ENCODE data around the gene VTI1B.
A peak's percentile ranks its signal among the peaks of the same experiment; 100 is the strongest.
"Not testable (repeated sequence)": the region's sequence is repeated elsewhere in the genome, so short reads cannot be mapped to it uniquely, and the experiment has no call there.

The VTI1B gene

DNA sequence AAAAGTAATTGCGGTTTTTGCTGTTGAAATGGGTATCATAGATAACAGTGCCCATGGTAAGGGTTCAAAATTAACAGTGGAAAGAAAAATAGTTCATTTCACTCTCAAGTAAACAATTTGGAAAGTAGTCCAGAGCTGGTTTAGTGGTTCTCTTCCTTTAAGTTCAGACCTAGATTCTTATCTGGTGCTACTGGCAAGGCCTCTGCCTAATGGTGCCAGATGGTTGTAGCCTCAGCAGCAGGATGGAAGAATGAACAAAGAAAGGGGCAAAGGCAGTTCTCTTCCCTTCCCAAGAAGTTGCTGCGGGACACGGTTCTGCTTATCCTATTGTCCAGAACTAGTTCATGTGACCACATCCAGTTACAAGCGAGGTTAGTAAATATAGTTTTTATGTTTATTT lies 44.2 kb downstream of the VTI1B start:
- no peak for DNase-seq (ENCODE audit: low spot score)

- no peak for DNase-seq (ENCODE audit: low spot score)
These were observed 46.9 kb downstream of the VTI1B start for GRCh38 chr14:67627519-67627918.

- DNase-seq (ENCODE audit: low spot score): not testable (repeated sequence)
These were observed 48.3 kb downstream of the VTI1B start for GRCh38 chr14:67626131-67626530.

DNA sequence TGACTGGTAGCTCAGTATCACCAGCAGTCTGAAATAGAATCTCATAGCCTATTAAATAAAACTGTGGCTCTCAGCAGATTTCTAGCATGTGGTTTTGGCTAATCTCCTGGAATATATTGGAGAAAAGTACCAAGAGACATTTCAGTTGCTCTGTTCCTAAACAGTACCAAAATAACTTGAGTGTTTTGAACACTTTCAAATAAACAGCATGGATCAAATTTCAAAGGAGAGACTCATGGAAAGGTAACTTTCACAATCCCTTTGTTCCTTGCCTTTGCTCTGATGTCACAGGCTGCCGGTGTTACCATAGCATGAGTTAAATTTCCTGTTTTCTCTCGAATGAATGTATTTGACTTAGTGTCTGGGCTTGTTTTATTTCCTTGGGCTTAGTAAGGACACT lies 51.3 kb downstream of the VTI1B start:
- DNase-seq (ENCODE audit: low spot score): no peak

- DNase-seq (ENCODE audit: low spot score): peak; percentile 31
These were observed 51.8 kb downstream of the VTI1B start for GRCh38 chr14:67622675-67623074.

- DNase-seq (ENCODE audit: low spot score): no peak
These were observed 54.1 kb downstream of the VTI1B start for GRCh38 chr14:67620217-67620785.

GRCh38 chr14:67619446-67620216 lies 54.8 kb downstream of the VTI1B start, which contains the start of gene ARG2:
Gene ARG2, plus strand, starts transcription at chr14:67619920. Its CDS starts 58 bp downstream, at chr14:67619978.
- DNase-seq (ENCODE audit: low spot score): peak; percentile 84

DNA sequence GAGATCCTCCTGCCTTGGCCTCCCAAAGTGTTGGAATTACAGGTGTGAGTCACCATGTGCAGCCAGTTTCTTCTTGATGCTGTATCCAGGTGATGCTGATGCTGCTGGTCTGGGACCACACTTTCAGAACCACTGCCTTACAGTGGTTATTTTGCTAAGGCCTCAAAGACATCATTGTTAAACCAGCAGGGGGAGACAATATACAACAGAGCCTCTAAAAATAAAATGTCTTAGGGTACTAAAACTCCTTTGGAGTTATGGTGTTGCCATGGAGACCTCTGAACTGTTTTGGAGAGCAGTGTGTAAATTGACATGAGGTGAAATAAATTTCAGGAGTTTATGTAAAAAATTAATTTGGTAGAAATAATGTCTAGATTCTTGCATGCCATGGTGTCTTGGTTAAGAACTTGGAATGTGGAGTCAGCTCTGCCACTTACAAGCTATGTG lies 55.8 kb downstream of the VTI1B start:
- peak; percentile 47 for DNase-seq (ENCODE audit: low spot score)

DNA sequence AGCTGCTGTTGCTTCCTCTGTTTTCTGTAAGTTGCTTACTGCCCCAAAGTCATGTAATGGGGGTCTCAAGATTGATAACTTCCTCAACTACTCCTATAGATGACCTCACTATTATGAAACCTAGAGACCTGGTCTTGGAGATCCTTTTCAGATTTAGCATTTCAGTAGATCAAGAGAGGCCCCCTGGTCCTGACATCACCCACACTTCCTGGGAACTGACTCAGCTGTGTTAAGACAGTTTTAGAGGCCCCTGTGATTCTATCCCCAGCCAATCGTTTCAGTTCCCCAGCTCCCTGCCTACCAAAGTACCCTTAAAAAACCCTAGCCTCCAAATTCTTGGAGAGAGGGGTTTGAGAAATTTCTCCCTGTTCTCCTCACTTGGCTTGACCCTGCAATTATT lies 63.9 kb downstream of the VTI1B start:
- DNase-seq (ENCODE audit: low spot score): no peak

- DNase-seq (ENCODE audit: low spot score): no peak
These were observed 64.7 kb downstream of the VTI1B start for GRCh38 chr14:67609642-67610310.

- no peak for DNase-seq (ENCODE audit: low spot score)
These were observed 66.8 kb downstream of the VTI1B start for GRCh38 chr14:67607646-67608045.

GRCh38 chr14:67602995-67603545 lies 71.4 kb downstream of the VTI1B start:
- no peak for DNase-seq (ENCODE audit: low spot score)

DNA sequence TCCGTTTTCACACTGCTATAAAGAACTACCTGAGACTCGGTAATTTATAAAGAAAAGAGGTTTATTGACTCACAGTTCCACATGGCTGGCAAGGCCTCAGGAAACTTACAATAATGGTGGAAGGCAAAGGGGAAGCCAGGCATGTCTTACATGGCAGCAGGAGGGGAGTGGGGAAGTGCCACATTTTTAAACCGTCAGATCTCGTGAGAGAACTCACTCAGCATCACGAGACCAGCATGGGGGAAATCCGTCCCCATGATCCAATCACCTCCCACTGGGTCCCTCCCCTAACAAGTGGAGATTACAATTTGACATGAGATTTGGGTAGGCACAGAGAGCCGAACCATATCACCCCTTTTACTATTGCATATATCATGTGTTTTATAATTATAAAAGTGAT lies 72.4 kb downstream of the VTI1B start:
- no peak for DNase-seq (ENCODE audit: low spot score)

GRCh38 chr14:67600562-67600974 lies 73.9 kb downstream of the VTI1B start:
- not testable (repeated sequence) for DNase-seq (ENCODE audit: low spot score)

GRCh38 chr14:67599698-67600561 lies 74.5 kb downstream of the VTI1B start, which contains the start of gene PIGH:
Gene PIGH, minus strand, starts transcription at chr14:67600268. Its CDS starts 65 bp downstream, at chr14:67600203.
- peak; percentile 81 for DNase-seq (ENCODE audit: low spot score)
